ENCODE measurements around the gene LHPP.

Gene LHPP

GRCh38 chr10:124496620-124497019, 35.0 kb downstream of the LHPP start:
- DNase-seq (ENCODE audit: low spot score) = no peak

- no peak for DNase-seq (ENCODE audit: low spot score)
Observed at GRCh38 chr10:124497196-124497881, 35.7 kb downstream of the LHPP start.

DNA sequence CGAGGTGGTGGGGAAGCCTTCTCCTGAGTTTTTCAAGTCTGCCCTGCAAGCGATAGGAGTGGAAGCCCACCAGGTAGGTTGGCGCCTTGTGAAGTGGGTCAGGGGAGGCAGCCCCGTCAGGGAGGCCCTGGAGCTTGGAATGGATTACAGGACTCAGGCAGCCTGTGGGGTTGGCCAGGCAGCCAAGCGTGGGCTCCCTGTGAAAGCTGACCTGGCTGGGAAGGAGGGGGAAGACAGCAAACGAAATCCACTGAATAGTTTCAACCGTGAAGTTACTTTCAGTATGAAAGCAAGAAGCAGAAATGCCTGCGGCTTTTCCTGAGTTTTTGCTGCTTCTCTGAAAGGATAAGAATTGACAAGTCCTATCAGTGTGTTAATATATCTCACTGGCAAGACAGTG, 36.4 kb downstream of the LHPP start:
- no peak for DNase-seq (ENCODE audit: low spot score)

- no peak for DNase-seq (ENCODE audit: low spot score)
Observed at GRCh38 chr10:124500757-124501156, 39.1 kb downstream of the LHPP start.

GRCh38 chr10:124504711-124505110, 43.1 kb downstream of the LHPP start:
- no peak for DNase-seq (ENCODE audit: low spot score)

- no peak for DNase-seq (ENCODE audit: low spot score)
Observed at GRCh38 chr10:124505279-124505678, 43.7 kb downstream of the LHPP start.

DNA sequence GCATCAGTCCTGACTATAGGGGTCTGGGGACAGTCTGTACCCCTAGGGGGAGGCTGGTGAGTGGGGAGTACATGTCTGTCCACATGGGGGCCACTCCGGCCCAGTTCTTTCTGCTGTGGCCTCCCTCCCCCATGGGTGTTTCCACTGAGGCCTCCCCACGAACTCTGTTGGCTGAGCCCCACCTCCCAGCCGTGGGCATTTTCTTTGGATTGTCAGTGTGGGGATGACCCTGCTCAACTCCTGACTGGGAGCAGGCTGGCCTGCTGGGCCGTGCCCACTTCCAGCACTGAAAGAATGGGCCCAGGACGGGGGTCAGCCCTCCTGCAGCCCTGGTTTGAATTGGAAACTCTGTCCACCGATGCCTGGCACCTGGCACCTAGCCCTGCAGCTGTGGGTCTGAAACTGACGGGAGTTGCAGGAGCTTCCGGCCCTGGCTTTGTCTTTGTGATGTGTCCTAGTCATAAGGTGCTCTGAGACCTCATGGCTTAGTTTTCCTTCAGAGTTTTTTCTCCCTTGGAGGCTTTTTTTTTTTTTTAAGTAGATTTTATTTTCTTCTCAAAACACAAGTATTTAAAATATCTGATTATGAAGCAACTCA, 46.5 kb downstream of the LHPP start:
- DNase-seq (ENCODE audit: low spot score) = no peak

DNA sequence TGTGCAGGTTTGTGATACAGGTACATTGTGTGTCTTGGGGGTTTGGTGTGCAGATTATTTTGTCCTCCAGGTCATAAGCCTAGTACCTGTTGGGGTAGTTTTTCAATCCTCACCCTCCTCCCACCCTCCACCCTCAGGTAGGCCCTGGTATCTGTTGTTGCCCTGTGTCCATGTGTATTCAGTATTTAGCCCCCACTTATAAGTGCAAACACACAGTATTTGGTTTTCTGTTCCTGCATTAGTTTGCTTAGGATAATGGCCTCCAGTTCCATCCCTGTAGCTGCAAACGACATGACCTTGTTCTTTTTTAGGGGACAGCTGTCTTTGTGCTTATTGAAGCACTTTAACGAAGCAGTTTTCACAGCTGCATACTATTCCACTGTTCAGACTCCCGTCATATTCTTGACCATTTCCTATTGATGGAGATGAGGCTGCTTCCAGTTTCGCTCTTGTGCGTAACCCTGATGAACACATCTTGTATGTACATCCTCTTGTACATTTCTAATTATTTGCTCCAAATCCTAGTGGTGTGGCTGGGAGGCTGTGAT, 47.4 kb downstream of the LHPP start:
- no peak for DNase-seq (ENCODE audit: low spot score)

- no peak for DNase-seq (ENCODE audit: low spot score)
Observed at GRCh38 chr10:124509880-124510632, 48.4 kb downstream of the LHPP start.

DNA sequence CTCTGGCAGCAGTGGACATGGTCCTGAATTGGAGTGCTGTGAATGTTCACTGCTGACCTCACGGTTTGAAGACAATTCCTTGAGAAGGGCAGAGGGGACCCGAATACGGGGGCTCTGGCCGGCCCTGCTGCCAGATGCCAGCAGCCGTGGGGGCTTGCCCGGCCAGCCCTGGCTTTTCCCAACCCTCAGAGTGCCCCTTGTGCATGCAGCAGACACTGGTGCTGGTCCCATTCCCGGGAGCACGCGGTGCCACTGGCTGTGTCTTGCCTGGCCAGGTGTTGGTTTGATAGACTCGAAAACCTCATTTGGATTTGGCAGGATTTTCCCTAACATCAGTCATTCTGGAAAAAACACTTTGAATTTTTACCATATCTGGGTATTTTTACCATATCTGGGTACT, 49.1 kb downstream of the LHPP start:
- DNase-seq (ENCODE audit: low spot score) = no peak

GRCh38 chr10:124511205-124512039, 49.8 kb downstream of the LHPP start:
- no peak for DNase-seq (ENCODE audit: low spot score)

DNA sequence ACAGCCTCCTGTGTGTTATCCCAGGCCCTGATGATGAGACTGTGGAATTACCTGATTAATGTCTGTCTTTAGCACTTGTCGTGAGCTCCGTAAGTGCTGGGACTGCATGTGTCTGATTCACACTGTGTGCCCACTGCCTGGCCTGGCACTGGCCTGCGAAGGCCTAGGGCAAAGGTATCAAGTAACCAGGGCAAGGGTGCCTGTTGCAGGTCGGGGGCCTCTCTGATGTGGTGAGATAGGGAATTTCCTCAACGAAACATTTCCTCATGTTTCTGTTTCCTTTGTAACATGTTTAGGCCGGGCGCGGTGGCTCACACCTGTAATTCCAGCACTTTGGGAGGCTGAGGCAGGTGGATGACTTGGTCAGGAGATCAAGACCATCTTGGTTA, 50.4 kb downstream of the LHPP start:
- DNase-seq (ENCODE audit: low spot score) = no peak

GRCh38 chr10:124512600-124512999, 51.0 kb downstream of the LHPP start:
- no peak for DNase-seq (ENCODE audit: low spot score)

DNA sequence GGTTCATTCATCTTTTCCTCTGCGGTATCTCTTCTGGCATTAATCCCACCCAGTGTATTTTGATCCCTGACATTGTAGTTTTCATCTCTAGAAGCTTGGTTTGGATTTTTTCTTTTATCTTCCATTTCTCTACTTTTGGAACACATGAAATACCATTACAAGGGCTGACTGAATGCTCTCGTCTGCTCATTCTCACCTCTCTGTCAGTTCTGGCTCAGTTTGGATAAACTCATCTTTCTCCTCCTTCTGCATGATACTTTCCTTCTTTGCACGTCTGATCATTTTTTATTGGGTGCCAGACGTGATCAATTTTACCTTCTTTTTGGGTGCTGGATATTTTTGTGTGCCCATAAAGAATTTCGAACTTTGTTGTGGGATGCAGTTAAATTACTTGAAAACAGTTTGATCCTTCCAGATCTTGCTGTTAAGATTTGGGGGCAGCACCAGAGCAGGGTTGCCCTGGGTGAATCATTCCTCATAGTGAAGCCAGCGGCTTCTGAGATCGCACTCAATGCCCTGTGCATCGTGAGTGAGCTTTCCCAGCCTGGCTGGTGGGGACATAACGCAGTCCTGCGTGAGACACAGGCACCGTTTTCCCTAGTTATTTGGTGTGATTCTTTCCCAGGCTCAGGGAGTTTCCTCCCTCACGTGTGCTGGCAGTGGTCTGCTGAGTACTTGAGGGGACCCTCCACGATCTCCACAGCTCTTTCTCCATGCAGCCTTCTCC, 53.8 kb downstream of the LHPP start:
- DNase-seq (ENCODE audit: low spot score) = no peak

DNA sequence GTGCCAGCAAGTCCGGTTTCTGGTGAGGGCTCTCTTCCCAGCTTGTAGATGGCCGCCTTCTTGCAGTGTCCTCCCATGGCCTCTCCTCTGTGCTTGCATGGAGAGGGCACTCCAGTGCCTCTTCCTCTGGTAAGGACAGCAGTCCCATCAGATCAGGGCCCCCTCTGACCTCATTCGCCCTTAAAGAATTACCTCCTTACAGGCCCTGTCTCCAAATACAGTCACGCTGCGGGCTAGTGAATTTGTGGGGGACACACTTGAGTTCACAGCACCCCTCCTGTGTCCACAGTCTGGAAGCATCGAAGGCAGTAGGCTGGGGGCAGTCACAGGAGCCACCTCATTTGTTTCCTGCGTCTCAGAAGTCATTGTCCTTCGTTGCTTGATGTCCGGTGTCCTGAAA, 54.6 kb downstream of the LHPP start:
- DNase-seq (ENCODE audit: low spot score) = no peak

DNA sequence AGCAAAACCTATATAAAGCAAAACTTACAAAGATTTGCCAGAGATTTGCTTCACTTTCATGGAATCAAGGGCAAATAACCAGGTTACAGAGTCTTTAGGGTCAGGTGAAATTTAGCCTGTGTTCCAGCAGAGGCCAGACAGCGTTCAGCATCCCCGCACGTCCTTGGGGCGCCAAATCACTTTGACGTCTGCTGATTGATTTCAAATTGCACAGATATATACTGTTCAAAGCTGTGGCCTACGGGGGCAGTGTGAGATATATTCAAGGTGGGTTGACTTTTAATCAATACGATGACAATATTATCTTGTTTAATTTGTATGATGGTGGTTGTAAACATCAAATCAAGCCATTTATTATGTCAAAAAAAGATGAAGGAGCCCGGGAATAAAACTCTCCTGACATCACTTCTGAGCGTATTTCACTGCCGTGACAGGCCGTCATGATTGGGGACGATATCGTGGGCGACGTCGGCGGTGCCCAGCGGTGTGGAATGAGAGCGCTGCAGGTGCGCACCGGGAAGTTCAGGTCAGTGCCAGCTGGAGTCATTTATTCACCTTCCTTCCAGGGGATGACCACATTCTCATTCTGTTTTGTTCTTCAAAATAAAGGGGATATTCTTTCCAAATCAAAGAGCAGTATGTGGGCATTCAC, 55.2 kb downstream of the LHPP start:
- DNase-seq (ENCODE audit: low spot score) = no peak

DNA sequence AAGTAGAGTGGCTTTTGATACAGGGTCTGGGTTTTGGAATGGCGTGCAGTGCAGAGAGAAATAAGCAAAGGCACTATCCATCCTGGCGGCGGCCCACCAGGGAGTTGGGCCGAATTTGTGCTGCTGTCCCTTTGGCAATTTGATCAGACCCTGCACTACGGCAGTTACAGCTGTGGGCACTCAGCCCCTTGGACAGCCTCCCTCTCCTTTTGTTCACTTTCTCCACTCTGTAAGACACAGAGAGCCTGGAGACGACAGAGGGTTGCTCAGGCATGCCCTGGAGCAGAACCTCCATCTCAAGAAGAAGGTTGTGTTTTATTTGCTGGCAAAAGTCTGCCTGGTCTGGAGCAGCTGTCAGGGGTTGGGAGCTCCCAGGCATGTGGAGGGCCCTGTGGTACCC, 55.8 kb downstream of the LHPP start:
- peak; percentile 60 for DNase-seq (ENCODE audit: low spot score)

DNA sequence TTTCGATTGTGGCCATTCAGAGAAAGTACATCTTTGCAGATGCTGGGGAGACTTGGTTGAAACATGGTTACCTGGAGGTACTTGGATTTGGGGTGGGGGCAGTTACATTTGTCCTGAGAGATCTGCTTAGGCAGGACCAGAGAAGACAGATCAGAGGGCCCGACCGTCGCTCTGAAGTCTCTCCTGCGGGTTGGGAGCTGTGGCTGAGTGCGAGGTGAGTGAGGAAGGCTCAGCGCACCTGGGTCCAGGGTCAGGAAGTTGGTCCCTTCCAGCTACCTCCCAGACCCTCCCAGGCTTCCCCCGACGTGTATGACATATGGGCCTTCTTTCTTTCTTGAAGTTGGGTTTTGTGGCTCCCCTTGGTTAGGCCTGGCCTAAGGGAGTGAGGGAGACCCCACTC, 56.3 kb downstream of the LHPP start:
- DNase-seq (ENCODE audit: low spot score) = no peak

DNA sequence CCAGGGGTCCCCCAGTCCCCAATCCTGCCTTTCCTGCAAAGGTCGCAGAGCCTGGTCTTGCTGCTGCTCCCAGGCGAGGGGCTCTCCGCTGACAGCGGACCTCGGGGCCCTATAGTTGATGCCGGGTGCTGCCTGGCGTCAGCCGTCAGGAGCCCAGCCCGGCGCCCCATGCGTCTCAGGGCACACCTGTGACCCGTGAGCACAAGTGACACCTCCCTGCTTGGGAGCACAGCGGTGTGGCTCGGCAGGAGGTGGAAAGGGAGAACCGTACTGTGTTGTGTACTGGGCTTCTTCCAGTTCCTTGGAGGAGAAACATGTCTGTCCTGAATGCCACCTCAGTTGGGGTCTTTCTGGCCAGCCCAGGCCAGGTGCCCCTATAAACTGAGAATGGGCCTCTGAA, 56.7 kb downstream of the LHPP start:
- DNase-seq (ENCODE audit: low spot score) = no peak

- no peak for DNase-seq (ENCODE audit: low spot score)
Observed at GRCh38 chr10:124520558-124521428, 59.2 kb downstream of the LHPP start.
